GM12878 (cell line): ENCODE measurements around the gene TRHDE. TPM values are rescaled to one million over a fixed set of nuclear protein-coding genes. Genes with fewer than 3 reads are reported as not detected.

Experiments used
- ATAC-seq: fragments of 200-7000 bp; cut with Tn5 transposase; 3 replicates; pipeline ENCODE4 v1.9.1; 2020; ENCODE audit warnings: mild to moderate bottlenecking, moderate library complexity
- BruUV-seq: library from RNA; stranded (reverse); fragments of 400-500 nt; replicated peaks from 2 replicates; lab custom pipeline; 2021; lab: Mats Ljungman, UMichigan
- CTCF ChIA-PET: fragments of 300-600 bp; sonication (Branson Sonifier 250); formaldehyde crosslinking; extraction: SDS; loops from one replicate; lab custom pipeline; 2021; ENCODE audit warnings: inconsistent platforms; lab: Yijun Ruan, JAX
- POLR2A ChIA-PET: fragments of 350-600 bp; formaldehyde crosslinking; extraction: SDS; loops from one replicate; lab custom pipeline; 2021; ENCODE audit warnings: inconsistent platforms; lab: Charles Lee
- RAD21 ChIA-PET: fragments of 300-600 bp; sonication (Branson Sonifier 250); formaldehyde crosslinking; loops from one replicate; lab custom pipeline; 2023; ENCODE audit warnings: antibody characterized with exemption; ENCODE audit not compliant: unreplicated experiment; lab: Charles Lee
- SMC1A ChIA-PET: fragments of 300-600 bp; sonication (Branson Sonifier 250); formaldehyde crosslinking; loops from one replicate; lab custom pipeline; 2023; ENCODE audit not compliant: unreplicated experiment, uncharacterized antibody; lab: Charles Lee
- DNase-seq: peaks from one replicate; pipeline ENCODE4 v3.0.0-alpha.2; 2011; ENCODE audit warnings: low read depth, low spot score
- FAIRE-seq: peaks from 3 replicates; lab custom pipeline; 2011; peaks lifted over from hg19 to GRCh38; lab: Jason Lieb, UNC
- H2AFZ ChIP-seq: 2 replicates; pipeline ENCODE4 v1.6.0; 2011; ENCODE audit warnings: low read depth, low read length, control low read depth; ENCODE audit not compliant: control insufficient read depth
- H3K27ac ChIP-seq: 2 replicates; pipeline ENCODE4 v1.5.1; 2011; ENCODE audit warnings: control low read depth; ENCODE audit not compliant: control insufficient read depth, insufficient read depth
- H3K27me3 ChIP-seq, 2 experiments: replicated peaks in 1 of 2; 2 replicates each; pipeline versions ENCODE4 v1.6.0 to v1.6.1; 2011; ENCODE audit warnings: low read length in 1 of 2; ENCODE audit not compliant: control insufficient read depth in 2 of 2, insufficient read depth in 2 of 2
- H3K36me3 ChIP-seq, 2 experiments: 2 replicates each; pipeline ENCODE4 v1.5.1; 2011; ENCODE audit warnings: low read length in 1 of 2; ENCODE audit not compliant: control insufficient read depth in 2 of 2, insufficient read depth in 2 of 2
- H3K4me1 ChIP-seq: 2 replicates; pipeline ENCODE4 v1.6.1; 2011; ENCODE audit warnings: mild to moderate bottlenecking, low read length, moderate library complexity, mixed read lengths; ENCODE audit not compliant: control insufficient read depth, insufficient read depth
- H3K4me2 ChIP-seq: 2 replicates; pipeline ENCODE4 v1.6.0; 2011; ENCODE audit warnings: control low read depth; ENCODE audit not compliant: control insufficient read depth, insufficient read depth
- H3K4me3 ChIP-seq: fragments of 200-600 bp; sonication (generic); 2 replicates; pipeline ENCODE4 v1.5.1; 2016
- H3K79me2 ChIP-seq: 2 replicates; pipeline ENCODE4 v1.6.0; 2011; ENCODE audit warnings: low read length; ENCODE audit not compliant: control insufficient read depth, insufficient read depth
- H3K9ac ChIP-seq: 2 replicates; pipeline ENCODE4 v1.8.0; 2011; ENCODE audit warnings: low read length, control low read depth, mixed read lengths; ENCODE audit not compliant: control insufficient read depth, insufficient read depth
- H3K9me3 ChIP-seq: replicated peaks from 3 replicates; pipeline ENCODE4 v1.5.1; 2011; ENCODE audit warnings: mild to moderate bottlenecking, low read length; ENCODE audit not compliant: control insufficient read depth, insufficient read depth
- H4K20me1 ChIP-seq: 2 replicates; pipeline ENCODE4 v1.6.0; 2011; ENCODE audit not compliant: control insufficient read depth, insufficient read depth
- BCL11A ChIP-seq: IDR thresholded peaks from 2 replicates; pipeline ENCODE4 v1.6.1; 2011; ENCODE audit warnings: low read depth, low read length
- CBFB ChIP-seq: IDR thresholded peaks from 2 replicates; pipeline ENCODE4 v1.6.1; 2016; ENCODE audit warnings: antibody characterized with exemption, low read depth
- CHD2 ChIP-seq: IDR thresholded peaks from 2 replicates; pipeline ENCODE4 v1.6.1; 2011; ENCODE audit warnings: low read depth, low read length, improper control_type of control experiment, borderline replicate concordance
- HDGF ChIP-seq: fragments of 450-650 bp; IDR thresholded peaks from 2 replicates; pipeline ENCODE4 v1.6.1; 2016; ENCODE audit warnings: antibody characterized with exemption
- MEF2B ChIP-seq: fragments of 450-650 bp; IDR thresholded peaks from 2 replicates; pipeline ENCODE4 v1.6.1; 2018; ENCODE audit warnings: mild to moderate bottlenecking, moderate library complexity; ENCODE audit not compliant: partially characterized antibody, poor library complexity, severe bottlenecking
- MTA3 ChIP-seq: IDR thresholded peaks from 2 replicates; pipeline ENCODE4 v1.6.1; 2012; ENCODE audit warnings: low read length, inconsistent platforms, borderline replicate concordance
- NR2F1 ChIP-seq: fragments of 450-650 bp; conservative IDR thresholded peaks from 2 replicates; pipeline ENCODE4 v1.6.1; 2017; ENCODE audit warnings: mild to moderate bottlenecking
- SP1 ChIP-seq: IDR thresholded peaks from one replicate; pipeline ENCODE4 v1.6.1; 2011; ENCODE audit warnings: low read depth, low read length
- SUPT20H ChIP-seq: IDR thresholded peaks from 2 replicates; pipeline ENCODE4 v1.6.1; 2011; ENCODE audit warnings: low read depth, mild to moderate bottlenecking, low read length, moderate library complexity, borderline replicate concordance; ENCODE audit not compliant: control insufficient read depth
- ZBTB4 ChIP-seq: fragments of 450-650 bp; formaldehyde crosslinking; IDR thresholded peaks from 2 replicates; pipeline ENCODE4 v1.4.0; 2022; ENCODE audit warnings: mild to moderate bottlenecking, moderate library complexity
- WGBS: methylation state at CpG from one replicate; pipeline ENCODE4 v1.1.6; 2016; ENCODE audit warnings: low lambda C conversion rate; ENCODE audit not compliant: insufficient replicate concordance, insufficient coverage; ENCODE audit errors: missing lambda C conversion rate; 5-methylcytosine and 5-hydroxymethylcytosine counted together
- in situ Hi-C: fragments of 300-500 bp; cut with MboI; formaldehyde crosslinking; loops from 9 replicates; pipeline ENCODE4 v1.14.3; 2018; ENCODE audit warnings: mixed read lengths
- intact Hi-C: fragments of 100-400 bp; cut with micrococcal nuclease; formaldehyde crosslinking; loops from one replicate; pipeline ENCODE4 v1.14.2; 2022; ENCODE audit not compliant: unreplicated experiment
- polyA plus RNA-seq, 11 experiments: library from polyadenylated mRNA; depleted of rRNA in 4 of 11; unstranded in 6 of 11; stranded (reverse) in 5 of 11; fragments of >200 nt; fragmentation: Nextera tagmentation in 4 of 11; fragmentation: Illumina TruSeq in 1 of 11; extraction: Ambion mirVana in 4 of 11; extraction: Trizol in 1 of 11; gene quantifications; 1 replicate in 1 of 11; 2 replicates in 10 of 11; pipeline versions ENCODE4 v1.2.1 to v1.2.3, GENCODE V29; 2011 to 2016; ENCODE audit warnings: inconsistent platforms in 2 of 11, missing spikeins in 2 of 11, low read depth in 1 of 11
- total RNA-seq, 4 experiments: library from RNA; depleted of rRNA in 3 of 4; stranded (reverse); fragments of >200 nt in 3 of 4; fragmentation: Illumina TruSeq in 1 of 4; extraction: Trizol in 1 of 4; gene quantifications; 2 replicates each; pipeline versions ENCODE4 v1.2.1 to v1.2.3, GENCODE V29; 2013 to 2021
- TF ChIP-seq, protein P1 (sequence below): fragments of 450-650 bp; IDR thresholded peaks from 2 replicates; pipeline ENCODE4 v1.6.1; 2017; ENCODE audit warnings: antibody characterized with exemption, mild to moderate bottlenecking, moderate library complexity

The TRHDE gene
- total and polyA plus RNA-seq, 10 of the 15 experiments (the other 5 are each of a cell fraction or from before 2014, with no cell fraction given) = not detected

GRCh38 chr12:72679147-72679757 is 407.1 kb downstream of the TRHDE start:
- H3K9me3 ChIP-seq = no peaks in the 10 kb centered on the region
- H3K36me3 ChIP-seq = no peaks in the 10 kb centered on the region
- no TSS peak for BruUV-seq
- no peak overlapping the region for H3K4me3 ChIP-seq
- no peak overlapping the region for H3K4me2 ChIP-seq
- FAIRE-seq (no peak), ATAC-seq (no peak), DNase-seq (no peak)
- H3K9ac ChIP-seq = no peak overlapping the region
- WGBS = 0% methylated on average over 2 of the region's 2 CpGs
- ChIA-PET SMC1A (interaction anchor here (1.4 kb wide), 1 partner anchor 12 kb away, joined by 3 read pairs; no protein-coding TSS in a partner anchor), RAD21 (no interaction called here), POLR2A (no interaction called here), CTCF (interaction anchor here (0.9 to 1.1 kb wide), 2 partner anchors 22 to 78 kb away, joined by 3 read pairs; no protein-coding TSS in a partner anchor)
- no peaks in the 10 kb centered on the region for H3K27me3 ChIP-seq
- in situ Hi-C loops (no loop called here), intact Hi-C loops (no loop called here)
- no peaks in the 10 kb centered on the region for H3K79me2 ChIP-seq
- no peak overlapping the region for H3K27ac ChIP-seq
- no peaks in the 10 kb centered on the region; the same call in 1 of the 2 replicates for H3K4me1 ChIP-seq
- no peak overlapping the region for H2AFZ ChIP-seq
- no peaks in the 10 kb centered on the region for H4K20me1 ChIP-seq
- TF ChIP-seq SUPT20H = no peak
- TF ChIP-seq MTA3 = no peak
- no peak for TF ChIP-seq SP1

- H3K4me2 ChIP-seq = no peak overlapping the region
- RAD21 ChIA-PET = no interaction called here
- no TSS peak for BruUV-seq
- H3K4me1 ChIP-seq = no peaks in the 10 kb centered on the region
- H3K27ac ChIP-seq = no peak overlapping the region
- H3K9ac ChIP-seq = no peak overlapping the region
- intact Hi-C loops (no loop called here), in situ Hi-C loops (no loop called here)
- POLR2A ChIA-PET = no interaction called here
- H3K27me3 ChIP-seq = no peaks in the 10 kb centered on the region
- no peak overlapping the region for H3K4me3 ChIP-seq
- no peaks in the 10 kb centered on the region for H3K9me3 ChIP-seq
- H3K79me2 ChIP-seq = no peaks in the 10 kb centered on the region
- no peak for ATAC-seq
- no peak for FAIRE-seq
- DNase-seq = no peak
- no peaks in the 10 kb centered on the region for H4K20me1 ChIP-seq
- no peak overlapping the region for H2AFZ ChIP-seq
- SMC1A ChIA-PET = no interaction called here
- no peaks in the 10 kb centered on the region for H3K36me3 ChIP-seq
- CTCF ChIA-PET = no interaction called here
- TF ChIP-seq CBFB (no peak), MEF2B (no peak), CHD2 (no peak), BCL11A (no peak), HDGF (no peak), NR2F1 (no peak), ZBTB4 (no peak)
- TF ChIP-seq, protein P1, sequence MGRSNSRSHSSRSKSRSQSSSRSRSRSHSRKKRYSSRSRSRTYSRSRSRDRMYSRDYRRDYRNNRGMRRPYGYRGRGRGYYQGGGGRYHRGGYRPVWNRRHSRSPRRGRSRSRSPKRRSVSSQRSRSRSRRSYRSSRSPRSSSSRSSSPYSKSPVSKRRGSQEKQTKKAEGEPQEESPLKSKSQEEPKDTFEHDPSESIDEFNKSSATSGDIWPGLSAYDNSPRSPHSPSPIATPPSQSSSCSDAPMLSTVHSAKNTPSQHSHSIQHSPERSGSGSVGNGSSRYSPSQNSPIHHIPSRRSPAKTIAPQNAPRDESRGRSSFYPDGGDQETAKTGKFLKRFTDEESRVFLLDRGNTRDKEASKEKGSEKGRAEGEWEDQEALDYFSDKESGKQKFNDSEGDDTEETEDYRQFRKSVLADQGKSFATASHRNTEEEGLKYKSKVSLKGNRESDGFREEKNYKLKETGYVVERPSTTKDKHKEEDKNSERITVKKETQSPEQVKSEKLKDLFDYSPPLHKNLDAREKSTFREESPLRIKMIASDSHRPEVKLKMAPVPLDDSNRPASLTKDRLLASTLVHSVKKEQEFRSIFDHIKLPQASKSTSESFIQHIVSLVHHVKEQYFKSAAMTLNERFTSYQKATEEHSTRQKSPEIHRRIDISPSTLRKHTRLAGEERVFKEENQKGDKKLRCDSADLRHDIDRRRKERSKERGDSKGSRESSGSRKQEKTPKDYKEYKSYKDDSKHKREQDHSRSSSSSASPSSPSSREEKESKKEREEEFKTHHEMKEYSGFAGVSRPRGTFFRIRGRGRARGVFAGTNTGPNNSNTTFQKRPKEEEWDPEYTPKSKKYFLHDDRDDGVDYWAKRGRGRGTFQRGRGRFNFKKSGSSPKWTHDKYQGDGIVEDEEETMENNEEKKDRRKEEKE = no peak
Measured at GRCh38 chr12:72681028-72681427, 408.9 kb downstream of the TRHDE start.
